Astrocyte (in vitro differentiated cells and primary cell): ENCODE data around the gene TSPYL1.

Experiments
- CTCF ChIP-seq: IDR thresholded peaks from 2 replicates; pipeline ENCODE4 v1.5.1; 2011; ENCODE audit warnings: low read depth, mild to moderate bottlenecking, inconsistent platforms, low read length, moderate library complexity; ENCODE audit not compliant: insufficient read depth
- EZH2 ChIP-seq: IDR thresholded peaks from 2 replicates; pipeline ENCODE4 v1.6.1; 2012; ENCODE audit warnings: mild to moderate bottlenecking, low read length, inconsistent platforms; ENCODE audit not compliant: insufficient read depth

- TF ChIP-seq EZH2: no peak
- no peak for TF ChIP-seq CTCF
Measured at GRCh38 chr6:116307633-116308032, 27.9 kb upstream of the TSPYL1 start.
